Measurements from ENCODE around the gene XRCC4.
"Not testable (repeated sequence)": the region's sequence is repeated elsewhere in the genome, so short reads cannot be mapped to it uniquely, and the experiment has no call there.

Gene XRCC4

DNA sequence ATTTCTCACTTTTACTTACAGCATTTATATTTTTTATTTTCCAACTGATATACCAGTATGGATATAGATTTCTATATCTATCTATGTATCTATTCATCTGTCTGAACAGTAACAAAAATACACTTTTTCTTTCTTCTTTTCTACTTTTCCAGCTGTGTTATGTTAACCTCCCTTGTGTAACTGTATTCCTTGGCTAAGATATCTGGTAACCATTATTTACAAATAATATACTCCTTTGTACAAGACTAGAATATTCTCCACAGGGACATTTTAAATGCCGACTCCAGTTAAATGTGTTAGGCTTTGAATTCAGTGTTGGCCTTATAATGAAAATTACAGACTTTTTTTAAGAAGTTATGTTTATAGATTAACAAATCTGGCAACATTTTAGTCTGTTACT lies 168.7 kb downstream of the XRCC4 start:
- no peak for DNase-seq (ENCODE audit: low read depth in 2 of 2)
- TF ChIP-seq, protein P1, sequence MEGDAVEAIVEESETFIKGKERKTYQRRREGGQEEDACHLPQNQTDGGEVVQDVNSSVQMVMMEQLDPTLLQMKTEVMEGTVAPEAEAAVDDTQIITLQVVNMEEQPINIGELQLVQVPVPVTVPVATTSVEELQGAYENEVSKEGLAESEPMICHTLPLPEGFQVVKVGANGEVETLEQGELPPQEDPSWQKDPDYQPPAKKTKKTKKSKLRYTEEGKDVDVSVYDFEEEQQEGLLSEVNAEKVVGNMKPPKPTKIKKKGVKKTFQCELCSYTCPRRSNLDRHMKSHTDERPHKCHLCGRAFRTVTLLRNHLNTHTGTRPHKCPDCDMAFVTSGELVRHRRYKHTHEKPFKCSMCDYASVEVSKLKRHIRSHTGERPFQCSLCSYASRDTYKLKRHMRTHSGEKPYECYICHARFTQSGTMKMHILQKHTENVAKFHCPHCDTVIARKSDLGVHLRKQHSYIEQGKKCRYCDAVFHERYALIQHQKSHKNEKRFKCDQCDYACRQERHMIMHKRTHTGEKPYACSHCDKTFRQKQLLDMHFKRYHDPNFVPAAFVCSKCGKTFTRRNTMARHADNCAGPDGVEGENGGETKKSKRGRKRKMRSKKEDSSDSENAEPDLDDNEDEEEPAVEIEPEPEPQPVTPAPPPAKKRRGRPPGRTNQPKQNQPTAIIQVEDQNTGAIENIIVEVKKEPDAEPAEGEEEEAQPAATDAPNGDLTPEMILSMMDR (IDR thresholded peaks at IDR 0.05; ENCODE audit: low read depth, low read length), result no peak
- no peak overlapping the region for H3K4me3 ChIP-seq (replicated peaks in 1 of 2; ENCODE audit: low read depth in 2 of 2, low read length in 2 of 2)

- TF ChIP-seq, protein P1 (IDR thresholded peaks at IDR 0.05; ENCODE audit: low read depth, low read length), result no peak
- no peak overlapping the region for H3K4me3 ChIP-seq (replicated peaks in 1 of 2; ENCODE audit: low read depth in 2 of 2, low read length in 2 of 2)
- DNase-seq (ENCODE audit: low read depth in 2 of 2), result no peak
Observed at GRCh38 chr5:83249156-83249555, 171.8 kb downstream of the XRCC4 start.

- TF ChIP-seq, protein P1 (IDR thresholded peaks at IDR 0.05; ENCODE audit: low read depth, low read length), result no peak
- no peak for DNase-seq (ENCODE audit: low read depth in 2 of 2)
- H3K4me3 ChIP-seq (replicated peaks in 1 of 2; ENCODE audit: low read depth in 2 of 2, low read length in 2 of 2), result no peak overlapping the region
Observed at GRCh38 chr5:83251849-83252248, 174.5 kb downstream of the XRCC4 start.

GRCh38 chr5:83253720-83254119 lies 176.4 kb downstream of the XRCC4 start:
- peak in 1 of 2 donors; percentile 7 for DNase-seq (ENCODE audit: low read depth in 2 of 2)
- TF ChIP-seq, protein P1 (IDR thresholded peaks at IDR 0.05; ENCODE audit: low read depth, low read length), result no peak
- H3K4me3 ChIP-seq (replicated peaks in 1 of 2; ENCODE audit: low read depth in 2 of 2, low read length in 2 of 2), result no peak overlapping the region

DNA sequence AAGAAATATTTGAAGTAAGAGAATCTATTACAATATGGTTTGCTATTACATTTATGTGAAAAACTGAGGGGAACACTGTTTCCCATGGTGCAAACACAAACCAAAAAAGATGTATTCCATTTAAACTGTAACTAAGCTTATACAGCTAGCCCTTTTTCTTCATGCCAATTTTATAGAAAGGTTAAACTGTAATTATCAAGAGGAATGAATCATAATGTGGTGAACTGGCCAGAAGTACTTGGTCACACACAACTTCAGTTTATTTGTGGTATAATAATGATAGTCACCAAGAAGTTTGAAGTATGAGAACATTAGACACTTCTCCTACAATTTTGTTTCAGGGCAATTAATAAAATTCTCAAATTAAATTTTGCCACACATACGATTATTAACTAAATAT lies 177.9 kb downstream of the XRCC4 start:
- no peak overlapping the region for H3K4me3 ChIP-seq (replicated peaks in 1 of 2; ENCODE audit: low read depth in 2 of 2, low read length in 2 of 2)
- TF ChIP-seq, protein P1 (IDR thresholded peaks at IDR 0.05; ENCODE audit: low read depth, low read length), result no peak
- DNase-seq (ENCODE audit: low read depth in 2 of 2), result peak; percentile 54 to 57

DNA sequence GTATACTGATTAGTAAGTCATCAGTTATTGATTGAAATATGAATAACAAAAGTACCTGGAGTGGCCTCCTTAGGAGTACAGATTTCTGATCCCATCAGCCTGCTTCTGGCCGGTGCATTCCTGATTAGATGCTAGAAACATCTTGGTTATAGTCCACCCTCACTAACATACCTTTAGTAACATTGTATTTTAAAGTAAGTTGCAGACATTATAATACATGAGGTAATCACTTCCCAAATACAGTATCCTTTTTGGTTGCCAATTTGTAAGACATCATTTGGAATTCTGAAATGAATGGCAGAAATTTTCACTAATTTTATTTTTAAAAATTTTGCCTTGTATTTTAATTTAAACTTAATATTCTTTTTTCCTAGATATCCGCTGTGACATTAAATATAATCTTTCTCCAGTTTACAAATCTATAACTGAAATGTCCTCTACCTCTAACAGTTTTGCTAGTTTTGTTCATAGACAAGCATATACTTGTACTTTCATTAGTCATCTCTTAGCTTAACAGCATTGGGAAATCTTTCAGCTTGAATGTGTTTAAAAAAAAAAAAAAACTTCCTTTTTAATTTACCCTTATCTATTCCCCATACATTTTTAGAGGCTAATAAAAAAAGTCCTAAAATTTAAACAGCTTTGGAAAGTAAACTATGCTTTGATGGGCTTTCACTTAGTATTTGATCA lies 178.9 kb downstream of the XRCC4 start:
- TF ChIP-seq, protein P1 (IDR thresholded peaks at IDR 0.05; ENCODE audit: low read depth, low read length), result no peak
- DNase-seq (ENCODE audit: low read depth in 2 of 2), result peak; percentile 39 to 51
- H3K4me3 ChIP-seq (replicated peaks in 1 of 2; ENCODE audit: low read depth in 2 of 2, low read length in 2 of 2), result no peak overlapping the region

DNA sequence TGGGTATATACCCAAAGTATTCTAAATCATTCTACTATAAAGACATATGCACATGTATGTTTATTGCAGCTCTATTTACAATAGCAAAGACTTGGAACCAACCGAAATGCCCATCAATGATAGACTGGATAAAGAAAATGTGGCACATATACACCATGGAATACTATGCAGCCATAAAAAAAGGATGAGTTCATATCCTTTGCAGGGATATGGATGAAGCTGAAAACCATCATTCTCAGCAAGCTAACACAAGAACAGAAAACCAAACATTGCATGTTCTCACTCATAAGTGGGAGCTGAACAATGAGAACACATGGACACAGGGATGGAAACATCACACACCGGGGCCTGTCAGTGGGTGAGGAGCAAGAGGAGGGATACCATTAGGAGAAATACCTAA lies 180.3 kb downstream of the XRCC4 start:
- DNase-seq (ENCODE audit: low read depth in 2 of 2); H3K4me3 ChIP-seq (replicated peaks in 1 of 2; ENCODE audit: low read depth in 2 of 2, low read length in 2 of 2): not testable (repeated sequence)
